ENCODE measurements around the gene MPC2.

MPC2 gene

GRCh38 chr1:167915569-167915968 is 21.3 kb downstream of the MPC2 start:
- peaks cover 17% of the 10 kb centered on the region for H3K4me1 ChIP-seq (ENCODE audit: control insufficient read depth, insufficient read depth, low read length)
- H3K4me3 ChIP-seq (ENCODE audit: low read depth, low read length) = no peak overlapping the region
- H3K9ac ChIP-seq (ENCODE audit: low read depth, low read length) = no peak overlapping the region
- no peaks in the 10 kb centered on the region for H3K27me3 ChIP-seq (ENCODE audit: control insufficient read depth, insufficient read depth, low read length)
- no peaks in the 10 kb centered on the region for H3K36me3 ChIP-seq (ENCODE audit: control insufficient read depth, insufficient read depth, low read length)
- no peaks in the 10 kb centered on the region for H3K9me3 ChIP-seq (ENCODE audit: control insufficient read depth, insufficient read depth, low read length)

- Histone ChIP-seq H3K9ac (ENCODE audit: low read depth, low read length) (no peak within 1 kb of the TSS), H3K9me3 (ENCODE audit: control insufficient read depth, insufficient read depth, low read length) (peaks cover 13% of the 10 kb centered on the region), H3K36me3 (ENCODE audit: control insufficient read depth, insufficient read depth, low read length) (no peaks in the 10 kb centered on the region)
These were observed 22.9 kb downstream of the MPC2 start, which contains the start of gene ADCY10 for GRCh38 chr1:167913895-167914496. Gene ADCY10, minus strand, starts transcription at chr1:167914134. Its CDS starts 8,994 bp downstream, at chr1:167905140.

GRCh38 chr1:167912294-167912693 is 24.6 kb downstream of the MPC2 start:
- Histone ChIP-seq H3K4me1 (ENCODE audit: control insufficient read depth, insufficient read depth, low read length) (peaks cover 17% of the 10 kb centered on the region), H3K27me3 (ENCODE audit: control insufficient read depth, insufficient read depth, low read length) (no peaks in the 10 kb centered on the region), H3K4me3 (ENCODE audit: low read depth, low read length) (no peak overlapping the region), H3K9ac (ENCODE audit: low read depth, low read length) (no peak overlapping the region), H3K36me3 (ENCODE audit: control insufficient read depth, insufficient read depth, low read length) (no peaks in the 10 kb centered on the region), H3K9me3 (ENCODE audit: control insufficient read depth, insufficient read depth, low read length) (peaks cover 15% of the 10 kb centered on the region)

More at GRCh38 chr1:167913895-167914496, 22.9 kb downstream of the MPC2 start, which contains the start of gene ADCY10:
- no peak within 1 kb of the TSS for H3K4me3 ChIP-seq (ENCODE audit: low read depth, low read length)
- H3K27me3 ChIP-seq (ENCODE audit: control insufficient read depth, insufficient read depth, low read length) = no peaks in the 10 kb centered on the region
- H3K4me1 ChIP-seq (ENCODE audit: control insufficient read depth, insufficient read depth, low read length) = peaks cover 17% of the 10 kb centered on the region

- H3K4me3 ChIP-seq (ENCODE audit: low read depth, low read length) = no peak overlapping the region
- H3K36me3 ChIP-seq (ENCODE audit: control insufficient read depth, insufficient read depth, low read length) = no peaks in the 10 kb centered on the region
- no peak overlapping the region for H3K9ac ChIP-seq (ENCODE audit: low read depth, low read length)
- H3K4me1 ChIP-seq (ENCODE audit: control insufficient read depth, insufficient read depth, low read length) = peaks cover 17% of the 10 kb centered on the region
- H3K9me3 ChIP-seq (ENCODE audit: control insufficient read depth, insufficient read depth, low read length) = peaks cover 15% of the 10 kb centered on the region
- no peaks in the 10 kb centered on the region for H3K27me3 ChIP-seq (ENCODE audit: control insufficient read depth, insufficient read depth, low read length)
These were observed 25.5 kb downstream of the MPC2 start for GRCh38 chr1:167911413-167911812.

GRCh38 chr1:167910530-167910929 is 26.3 kb downstream of the MPC2 start:
- peaks cover 17% of the 10 kb centered on the region for H3K4me1 ChIP-seq (ENCODE audit: control insufficient read depth, insufficient read depth, low read length)
- no peak overlapping the region for H3K4me3 ChIP-seq (ENCODE audit: low read depth, low read length)
- no peaks in the 10 kb centered on the region for H3K36me3 ChIP-seq (ENCODE audit: control insufficient read depth, insufficient read depth, low read length)
- H3K27me3 ChIP-seq (ENCODE audit: control insufficient read depth, insufficient read depth, low read length) = no peaks in the 10 kb centered on the region
- peaks cover 15% of the 10 kb centered on the region for H3K9me3 ChIP-seq (ENCODE audit: control insufficient read depth, insufficient read depth, low read length)
- H3K9ac ChIP-seq (ENCODE audit: low read depth, low read length) = no peak overlapping the region

- H3K36me3 ChIP-seq (ENCODE audit: control insufficient read depth, insufficient read depth, low read length) = no peaks in the 10 kb centered on the region
- no peak overlapping the region for H3K9ac ChIP-seq (ENCODE audit: low read depth, low read length)
- H3K4me3 ChIP-seq (ENCODE audit: low read depth, low read length) = no peak overlapping the region
- H3K4me1 ChIP-seq (ENCODE audit: control insufficient read depth, insufficient read depth, low read length) = peaks cover 23% of the 10 kb centered on the region
- peaks cover 15% of the 10 kb centered on the region for H3K9me3 ChIP-seq (ENCODE audit: control insufficient read depth, insufficient read depth, low read length)
- H3K27me3 ChIP-seq (ENCODE audit: control insufficient read depth, insufficient read depth, low read length) = no peaks in the 10 kb centered on the region
These were observed 27.1 kb downstream of the MPC2 start for GRCh38 chr1:167909691-167910180.

GRCh38 chr1:167905671-167906070 is 31.2 kb downstream of the MPC2 start:
- Histone ChIP-seq H3K4me1 (ENCODE audit: control insufficient read depth, insufficient read depth, low read length) (peaks cover 9% of the 10 kb centered on the region), H3K9me3 (ENCODE audit: control insufficient read depth, insufficient read depth, low read length) (peaks cover 15% of the 10 kb centered on the region), H3K4me3 (ENCODE audit: low read depth, low read length) (no peak overlapping the region), H3K36me3 (ENCODE audit: control insufficient read depth, insufficient read depth, low read length) (no peaks in the 10 kb centered on the region), H3K9ac (ENCODE audit: low read depth, low read length) (no peak overlapping the region), H3K27me3 (ENCODE audit: control insufficient read depth, insufficient read depth, low read length) (no peaks in the 10 kb centered on the region)

- H3K4me1 ChIP-seq (ENCODE audit: control insufficient read depth, insufficient read depth, low read length) = peaks cover 9% of the 10 kb centered on the region
- peaks cover 13% of the 10 kb centered on the region for H3K9me3 ChIP-seq (ENCODE audit: control insufficient read depth, insufficient read depth, low read length)
- H3K4me3 ChIP-seq (ENCODE audit: low read depth, low read length) = no peak overlapping the region
- no peak overlapping the region for H3K9ac ChIP-seq (ENCODE audit: low read depth, low read length)
- no peaks in the 10 kb centered on the region for H3K27me3 ChIP-seq (ENCODE audit: control insufficient read depth, insufficient read depth, low read length)
- H3K36me3 ChIP-seq (ENCODE audit: control insufficient read depth, insufficient read depth, low read length) = no peaks in the 10 kb centered on the region
These were observed 31.7 kb downstream of the MPC2 start for GRCh38 chr1:167905182-167905581.

- Histone ChIP-seq H3K4me3 (ENCODE audit: low read depth, low read length) (no peak overlapping the region), H3K4me1 (ENCODE audit: control insufficient read depth, insufficient read depth, low read length) (peaks cover 9% of the 10 kb centered on the region), H3K9me3 (ENCODE audit: control insufficient read depth, insufficient read depth, low read length) (peaks cover 9% of the 10 kb centered on the region), H3K36me3 (ENCODE audit: control insufficient read depth, insufficient read depth, low read length) (no peaks in the 10 kb centered on the region), H3K27me3 (ENCODE audit: control insufficient read depth, insufficient read depth, low read length) (no peaks in the 10 kb centered on the region), H3K9ac (ENCODE audit: low read depth, low read length) (no peak overlapping the region)
These were observed 32.2 kb downstream of the MPC2 start for GRCh38 chr1:167904652-167905130.

- H3K4me3 ChIP-seq (ENCODE audit: low read depth, low read length) = no peak overlapping the region
- peaks cover 9% of the 10 kb centered on the region for H3K4me1 ChIP-seq (ENCODE audit: control insufficient read depth, insufficient read depth, low read length)
- no peak overlapping the region for H3K9ac ChIP-seq (ENCODE audit: low read depth, low read length)
- H3K27me3 ChIP-seq (ENCODE audit: control insufficient read depth, insufficient read depth, low read length) = no peaks in the 10 kb centered on the region
- H3K36me3 ChIP-seq (ENCODE audit: control insufficient read depth, insufficient read depth, low read length) = no peaks in the 10 kb centered on the region
- H3K9me3 ChIP-seq (ENCODE audit: control insufficient read depth, insufficient read depth, low read length) = no peaks in the 10 kb centered on the region
These were observed 36.0 kb downstream of the MPC2 start for GRCh38 chr1:167900907-167901306.

GRCh38 chr1:167899253-167899681 is 37.6 kb downstream of the MPC2 start:
- no peaks in the 10 kb centered on the region for H3K36me3 ChIP-seq (ENCODE audit: control insufficient read depth, insufficient read depth, low read length)
- no peaks in the 10 kb centered on the region for H3K27me3 ChIP-seq (ENCODE audit: control insufficient read depth, insufficient read depth, low read length)
- H3K9me3 ChIP-seq (ENCODE audit: control insufficient read depth, insufficient read depth, low read length) = no peaks in the 10 kb centered on the region
- H3K4me1 ChIP-seq (ENCODE audit: control insufficient read depth, insufficient read depth, low read length) = no peaks in the 10 kb centered on the region
- H3K4me3 ChIP-seq (ENCODE audit: low read depth, low read length) = no peak overlapping the region
- H3K9ac ChIP-seq (ENCODE audit: low read depth, low read length) = no peak overlapping the region

GRCh38 chr1:167898578-167899222 is 38.2 kb downstream of the MPC2 start:
- Histone ChIP-seq H3K4me1 (ENCODE audit: control insufficient read depth, insufficient read depth, low read length) (no peaks in the 10 kb centered on the region), H3K9ac (ENCODE audit: low read depth, low read length) (no peak overlapping the region), H3K4me3 (ENCODE audit: low read depth, low read length) (no peak overlapping the region), H3K27me3 (ENCODE audit: control insufficient read depth, insufficient read depth, low read length) (no peaks in the 10 kb centered on the region), H3K9me3 (ENCODE audit: control insufficient read depth, insufficient read depth, low read length) (no peaks in the 10 kb centered on the region), H3K36me3 (ENCODE audit: control insufficient read depth, insufficient read depth, low read length) (no peaks in the 10 kb centered on the region)
